ENCODE measurements around the gene TBX6. TPM values are rescaled to one million over a fixed set of nuclear protein-coding genes. Genes with fewer than 3 reads are reported as not detected.

The TBX6 gene, protein sequence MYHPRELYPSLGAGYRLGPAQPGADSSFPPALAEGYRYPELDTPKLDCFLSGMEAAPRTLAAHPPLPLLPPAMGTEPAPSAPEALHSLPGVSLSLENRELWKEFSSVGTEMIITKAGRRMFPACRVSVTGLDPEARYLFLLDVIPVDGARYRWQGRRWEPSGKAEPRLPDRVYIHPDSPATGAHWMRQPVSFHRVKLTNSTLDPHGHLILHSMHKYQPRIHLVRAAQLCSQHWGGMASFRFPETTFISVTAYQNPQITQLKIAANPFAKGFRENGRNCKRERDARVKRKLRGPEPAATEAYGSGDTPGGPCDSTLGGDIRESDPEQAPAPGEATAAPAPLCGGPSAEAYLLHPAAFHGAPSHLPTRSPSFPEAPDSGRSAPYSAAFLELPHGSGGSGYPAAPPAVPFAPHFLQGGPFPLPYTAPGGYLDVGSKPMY
- 0.28 TPM for polyA plus RNA-seq (2013, experiment 1 of 2)
- 0.29 TPM for polyA plus RNA-seq (2013, experiment 2 of 2)

DNA sequence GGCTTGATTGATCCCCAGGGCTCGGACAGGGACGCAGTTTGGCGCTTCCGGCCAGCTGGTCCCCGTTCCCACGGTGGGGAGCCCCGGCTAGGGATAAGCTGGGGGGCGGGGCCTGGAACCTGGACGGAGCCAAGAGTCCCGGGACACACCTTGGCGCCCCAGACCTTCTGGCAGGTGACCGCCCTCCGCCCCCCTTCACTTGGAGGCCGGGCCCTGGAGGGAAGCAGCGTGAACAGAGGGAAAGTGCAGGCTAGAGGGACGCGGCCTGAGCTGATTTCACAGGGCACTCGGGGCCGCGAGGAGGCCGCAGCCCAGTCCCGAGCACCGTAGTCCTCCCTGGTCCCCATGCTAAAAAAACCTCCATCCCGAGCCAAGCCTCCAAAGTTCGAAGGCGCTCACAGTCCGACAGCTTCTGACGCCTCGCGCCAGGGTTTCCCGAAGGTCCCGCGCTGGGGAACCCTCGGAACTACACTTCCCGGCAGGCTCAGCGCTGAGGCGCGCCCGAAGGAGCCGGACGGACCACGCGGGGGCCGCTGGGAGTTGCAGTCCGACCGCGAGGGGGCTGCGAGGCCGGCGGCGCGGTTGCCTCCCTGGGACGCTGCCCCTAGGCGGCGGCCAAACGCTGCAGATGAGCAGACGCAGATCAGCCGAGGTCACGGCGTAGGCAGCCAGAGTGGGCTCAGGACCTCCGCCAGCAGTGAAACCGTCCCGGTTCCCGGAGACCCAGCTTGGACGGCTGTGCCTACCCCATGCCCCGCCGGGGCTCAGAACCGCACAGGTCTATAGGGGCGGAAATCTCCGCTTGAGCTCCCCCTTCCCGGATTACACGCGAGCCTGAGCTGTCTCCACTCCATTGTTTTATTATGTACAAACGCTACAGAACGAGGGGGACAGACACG is at the start of gene TBX6:
TSS of gene TBX6 (minus strand) at position 451 of the 899 bp plus-strand sequence. CDS start 731 bp downstream, outside the sequence.
- H3K9ac ChIP-seq (ENCODE audit: low read length): peak within 1 kb of the TSS; percentile 83
- WGBS: 4% methylated on average over 67 of the region's 76 CpGs

DNA sequence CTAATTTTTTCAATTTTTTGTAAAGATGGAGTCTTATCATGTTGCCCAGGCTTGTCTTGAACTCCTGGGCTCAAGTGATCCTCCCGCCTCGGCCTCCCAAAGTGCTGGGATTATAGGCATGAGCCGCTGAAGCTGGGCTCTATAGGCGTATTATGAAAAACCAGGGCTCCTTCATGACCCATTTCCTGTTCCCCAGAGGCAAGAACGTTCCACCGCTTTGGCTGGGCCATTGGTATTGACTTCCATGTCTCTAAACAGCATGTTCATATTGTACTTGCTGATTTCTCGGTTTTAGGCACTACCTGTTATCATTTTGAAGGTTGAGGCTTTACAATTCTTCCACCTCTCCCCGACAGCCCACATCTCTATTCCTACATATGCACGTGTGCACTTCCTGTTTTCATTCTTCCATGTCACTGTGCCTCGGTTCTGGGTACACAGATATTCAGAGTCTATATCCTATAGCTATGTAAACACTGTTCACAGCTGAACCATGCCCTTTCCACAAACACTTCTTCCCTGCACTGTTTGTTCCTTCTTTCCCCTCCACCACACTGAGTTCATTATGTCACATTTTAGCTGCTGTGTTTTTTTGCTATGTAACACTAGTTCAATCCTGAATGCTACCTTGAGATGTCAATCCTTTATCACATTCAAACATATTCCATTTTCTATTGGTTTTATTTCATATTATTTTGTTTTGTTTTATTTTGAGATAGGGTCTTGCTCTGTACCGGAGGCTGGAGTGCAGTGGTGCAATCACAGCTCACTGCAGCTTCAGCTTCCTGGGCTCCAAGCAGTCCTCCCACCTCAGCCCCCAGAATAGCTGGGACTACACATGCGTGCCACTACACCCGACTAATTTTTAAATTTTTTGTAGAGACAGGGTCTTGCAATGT is 48.1 kb upstream of the TBX6 start:
- no peak overlapping the region for H2BK15ac ChIP-seq (ENCODE audit: low read depth, poor library complexity, severe bottlenecking)
- no peaks in the 10 kb centered on the region for H3K36me3 ChIP-seq (ENCODE audit: control insufficient read depth in 1 of 2, insufficient read depth in 2 of 2, low read depth in 1 of 2, low read length in 2 of 2)
- H3K4me1 ChIP-seq (ENCODE audit: control insufficient read depth, insufficient read depth, low read depth, low read length): no peaks in the 10 kb centered on the region
- no peak overlapping the region for H4K91ac ChIP-seq (ENCODE audit: low read length)
- no peak overlapping the region for H2BK12ac ChIP-seq (ENCODE audit: low read length in 2 of 2)
- H2AFZ ChIP-seq (ENCODE audit: low read depth, low read length): no peak overlapping the region
- H2BK5ac ChIP-seq (ENCODE audit: low read depth, low read length, poor library complexity, severe bottlenecking): no peak overlapping the region
- no peak overlapping the region for H2BK120ac ChIP-seq (ENCODE audit: low read depth, low read length)
- H3K23ac ChIP-seq (ENCODE audit: low read length in 2 of 2): no peak overlapping the region
- WGBS: 87% methylated on average over 13 of the region's 13 CpGs
- H3K18ac ChIP-seq (ENCODE audit: low read depth in 1 of 2, low read length in 2 of 2): no peak overlapping the region
- peaks cover 0 to 6% of the 10 kb centered on the region in 2 experiments for H3K27me3 ChIP-seq (ENCODE audit: control insufficient read depth in 1 of 2, insufficient read depth in 1 of 2, low read length in 2 of 2)
- DNase-seq: no peak
- H3K4ac ChIP-seq (ENCODE audit: low read depth in 1 of 2, low read length in 2 of 2): no peak overlapping the region
- no peak overlapping the region for H3K14ac ChIP-seq (ENCODE audit: low read length in 2 of 2)
- no peak overlapping the region for H3K4me3 ChIP-seq (ENCODE audit: insufficient read depth in 1 of 2, low read depth in 1 of 2, low read length in 2 of 2)
- H3K9me3 ChIP-seq (ENCODE audit: control insufficient read depth, low read length): no peaks in the 10 kb centered on the region
- H3K4me2 ChIP-seq (ENCODE audit: low read length, poor library complexity, severe bottlenecking): no peak overlapping the region
- no peak overlapping the region for H3K9ac ChIP-seq (ENCODE audit: low read length)
- H4K8ac ChIP-seq (ENCODE audit: low read length): no peak overlapping the region
- H3K79me1 ChIP-seq (replicated peaks; ENCODE audit: low read length, poor library complexity, severe bottlenecking): no peaks in the 10 kb centered on the region
- H3K27ac ChIP-seq (ENCODE audit: low read length, poor library complexity, severe bottlenecking): no peak overlapping the region
- no peak overlapping the region for H2AK5ac ChIP-seq (ENCODE audit: low read length, severe bottlenecking)

More for the DNA sequence above, at the start of gene TBX6:
- H3K9me3 ChIP-seq (ENCODE audit: control insufficient read depth, low read length): peaks cover under 1% of the 10 kb centered on the region
- H2BK5ac ChIP-seq (ENCODE audit: low read depth, low read length, poor library complexity, severe bottlenecking): no peak within 1 kb of the TSS
- H2AFZ ChIP-seq (ENCODE audit: low read depth, low read length): peak within 1 kb of the TSS; percentile 68
- peaks cover 24 to 29% of the 10 kb centered on the region in 2 experiments for H3K36me3 ChIP-seq (ENCODE audit: control insufficient read depth in 1 of 2, insufficient read depth in 2 of 2, low read depth in 1 of 2, low read length in 2 of 2)
- H3K4me3 ChIP-seq (ENCODE audit: insufficient read depth in 1 of 2, low read depth in 1 of 2, low read length in 2 of 2): peak within 1 kb of the TSS; percentile 53 to 77
- H3K27ac ChIP-seq (ENCODE audit: low read length, poor library complexity, severe bottlenecking): no peak within 1 kb of the TSS
- peak within 1 kb of the TSS; percentile 7 to 52 for H3K4ac ChIP-seq (ENCODE audit: low read depth in 1 of 2, low read length in 2 of 2)
- H3K18ac ChIP-seq (ENCODE audit: low read depth in 1 of 2, low read length in 2 of 2): peak within 1 kb of the TSS; percentile 77 to 79
- H3K79me1 ChIP-seq (replicated peaks; ENCODE audit: low read length, poor library complexity, severe bottlenecking): peaks cover 12% of the 10 kb centered on the region
- peak; percentile 93 for DNase-seq
- peak within 1 kb of the TSS; percentile 50 for H2BK120ac ChIP-seq (ENCODE audit: low read depth, low read length)
- H2BK12ac ChIP-seq (ENCODE audit: low read length in 2 of 2): peak within 1 kb of the TSS in 1 of 2 experiments; percentile 45
- no peak within 1 kb of the TSS for H3K23ac ChIP-seq (ENCODE audit: low read length in 2 of 2)
- H3K4me2 ChIP-seq (ENCODE audit: low read length, poor library complexity, severe bottlenecking): peak within 1 kb of the TSS; percentile 99
- H2BK15ac ChIP-seq (ENCODE audit: low read depth, poor library complexity, severe bottlenecking): peak within 1 kb of the TSS; percentile 88
- peak within 1 kb of the TSS in 1 of 2 experiments; percentile 19 for H3K14ac ChIP-seq (ENCODE audit: low read length in 2 of 2)
- H3K27me3 ChIP-seq (ENCODE audit: control insufficient read depth in 1 of 2, insufficient read depth in 1 of 2, low read length in 2 of 2): no peaks in the 10 kb centered on the region
- peaks cover 36% of the 10 kb centered on the region for H3K4me1 ChIP-seq (ENCODE audit: control insufficient read depth, insufficient read depth, low read depth, low read length)
- peak within 1 kb of the TSS; percentile 95 for H4K8ac ChIP-seq (ENCODE audit: low read length)
- H2AK5ac ChIP-seq (ENCODE audit: low read length, severe bottlenecking): no peak within 1 kb of the TSS
- peak within 1 kb of the TSS; percentile 85 for H4K91ac ChIP-seq (ENCODE audit: low read length)

DNA sequence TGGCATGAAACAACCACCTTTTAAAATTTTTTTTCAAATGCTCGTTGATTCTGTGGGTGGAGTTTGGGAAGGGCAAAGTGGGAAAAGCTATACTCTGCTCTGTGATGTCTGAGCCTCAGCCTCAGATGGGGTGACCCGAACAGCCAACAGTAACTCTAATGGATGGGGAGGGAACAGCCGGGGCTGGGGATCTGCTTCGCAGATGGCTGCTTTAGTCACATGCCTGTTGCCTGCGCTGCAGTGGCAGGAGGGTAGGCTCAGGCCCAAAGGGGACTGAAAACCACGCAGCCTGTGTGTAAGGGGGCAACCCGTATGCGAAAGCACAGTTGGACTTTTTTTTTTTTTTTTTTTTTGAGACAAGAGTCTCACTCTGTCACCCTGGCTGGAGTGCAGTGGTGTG is 46.2 kb upstream of the TBX6 start:
- 89% methylated on average over 8 of the region's 8 CpGs for WGBS
- H3K4me1 ChIP-seq (ENCODE audit: control insufficient read depth, insufficient read depth, low read depth, low read length): no peaks in the 10 kb centered on the region

More for the DNA sequence above, 46.2 kb upstream of the TBX6 start:
- Histone ChIP-seq H2AK5ac (ENCODE audit: low read length, severe bottlenecking) (no peak overlapping the region), H3K9me3 (ENCODE audit: control insufficient read depth, low read length) (no peaks in the 10 kb centered on the region), H3K4me3 (ENCODE audit: insufficient read depth in 1 of 2, low read depth in 1 of 2, low read length in 2 of 2) (no peak overlapping the region), H3K18ac (ENCODE audit: low read depth in 1 of 2, low read length in 2 of 2) (no peak overlapping the region), H3K4me2 (ENCODE audit: low read length, poor library complexity, severe bottlenecking) (no peak overlapping the region), H2BK5ac (ENCODE audit: low read depth, low read length, poor library complexity, severe bottlenecking) (no peak overlapping the region), H4K8ac (ENCODE audit: low read length) (no peak overlapping the region), H2BK12ac (ENCODE audit: low read length in 2 of 2) (no peak overlapping the region), H3K27me3 (ENCODE audit: control insufficient read depth in 1 of 2, insufficient read depth in 1 of 2, low read length in 2 of 2) (peaks cover 0 to under 1% of the 10 kb centered on the region in 2 experiments), H2BK120ac (ENCODE audit: low read depth, low read length) (no peak overlapping the region), H2BK15ac (ENCODE audit: low read depth, poor library complexity, severe bottlenecking) (no peak overlapping the region), H3K36me3 (ENCODE audit: control insufficient read depth in 1 of 2, insufficient read depth in 2 of 2, low read depth in 1 of 2, low read length in 2 of 2) (no peaks in the 10 kb centered on the region), H3K27ac (ENCODE audit: low read length, poor library complexity, severe bottlenecking) (no peak overlapping the region), H3K23ac (ENCODE audit: low read length in 2 of 2) (no peak overlapping the region), H3K14ac (ENCODE audit: low read length in 2 of 2) (no peak overlapping the region), H3K9ac (ENCODE audit: low read length) (no peak overlapping the region), H2AFZ (ENCODE audit: low read depth, low read length) (no peak overlapping the region), H3K79me1 (replicated peaks; ENCODE audit: low read length, poor library complexity, severe bottlenecking) (no peaks in the 10 kb centered on the region), H4K91ac (ENCODE audit: low read length) (no peak overlapping the region), H3K4ac (ENCODE audit: low read depth in 1 of 2, low read length in 2 of 2) (no peak overlapping the region)
- no peak for DNase-seq
